Regular cardiac myocyte (primary cell): ENCODE data around the gene C1orf87. TPM values are rescaled to one million over a fixed set of nuclear protein-coding genes. Genes with fewer than 3 reads are reported as not detected.

ENCODE experiments used
- total RNA-seq: library from RNA; depleted of rRNA; stranded (reverse); fragments of >200 nt; gene quantifications from 2 replicates; pipeline ENCODE4 v1.2.3, GENCODE V29; 2014

C1orf87 gene, protein sequence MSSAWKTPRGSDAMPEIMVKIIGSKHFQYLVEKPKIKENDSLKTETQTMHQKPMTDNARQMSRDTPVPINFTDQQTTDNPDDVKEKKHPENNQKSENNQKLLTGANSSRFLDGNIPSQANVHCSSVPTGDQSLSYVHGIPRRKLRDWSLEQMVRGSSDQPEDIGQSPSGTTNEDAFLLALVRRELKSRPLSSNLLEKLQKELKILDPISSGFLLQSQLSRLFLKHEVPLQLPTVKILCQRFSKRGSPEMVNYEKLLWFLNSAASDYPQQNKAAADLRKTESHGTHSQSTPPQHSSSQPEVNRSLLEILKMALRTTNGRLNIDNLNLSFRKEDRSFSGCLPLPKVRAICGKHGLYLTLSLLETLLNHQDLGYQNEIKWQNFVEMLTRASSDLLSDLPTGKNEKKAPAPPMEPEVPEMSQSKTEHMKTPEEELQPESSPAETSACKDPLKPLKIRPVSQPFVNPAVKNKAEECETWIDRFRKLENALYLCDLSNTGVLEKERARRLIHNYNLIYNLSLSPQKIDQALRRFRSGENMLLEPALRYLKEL
- total RNA-seq: not detected in 2 replicates

DNA sequence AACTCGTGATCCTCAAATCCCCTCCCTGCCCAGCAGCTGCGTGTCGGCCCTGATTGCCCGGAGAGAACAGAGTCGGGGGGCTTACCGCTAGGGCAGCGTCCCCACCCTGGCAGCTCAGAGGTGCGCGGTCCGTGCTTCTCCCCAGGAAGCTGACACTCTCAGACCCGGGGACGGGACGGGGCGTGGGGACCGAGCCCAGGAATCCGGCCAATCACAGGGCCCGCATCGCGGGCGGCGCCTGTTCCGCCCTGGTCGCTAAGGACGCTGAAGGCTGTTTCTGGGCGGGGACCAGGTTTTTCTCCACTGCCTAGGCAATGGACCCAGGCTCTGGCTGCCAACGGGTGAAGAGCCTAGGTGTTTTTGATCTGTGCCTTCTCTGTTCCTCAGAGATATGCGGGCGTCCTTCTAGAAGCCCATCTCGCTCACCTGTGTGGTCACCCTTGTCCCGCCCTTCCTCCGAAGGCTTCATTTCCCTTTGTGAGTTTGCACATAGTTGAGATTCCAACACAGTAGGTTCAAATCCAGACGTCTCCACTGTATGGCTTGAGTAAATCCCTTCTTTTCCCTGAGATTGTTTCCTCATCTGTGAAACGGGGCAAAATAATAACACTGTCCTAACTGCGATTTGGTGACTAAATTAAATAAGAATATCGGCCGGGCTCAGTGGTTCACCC lies at the start of gene C1orf87:
Gene C1orf87, minus strand, starts transcription at position 166 of the 674 bp plus-strand sequence. CDS start 1,127 bp downstream, outside the sequence.

Other genes with a start within 250 kb of the C1orf87 start
- not detected in 2 replicates for gene CYP2J2, start 147.0 kb downstream of the C1orf87 start, total RNA-seq